Stimulated activated naive CD8-positive, alpha-beta T cell treated with anti-CD3 and anti-CD28 coated beads, Interleukin-15, amount 100 ng/mL, for 72 hours (primary cell): Measurements from ENCODE around the gene ARHGAP31.
A peak's percentile ranks its signal among the peaks of the same experiment; 100 is the strongest.
"Not testable (repeated sequence)": the region's sequence is repeated elsewhere in the genome, so short reads cannot be mapped to it uniquely, and the experiment has no call there.

Experiments used
- ATAC-seq: fragments of 150-1000 bp; cut with Tn5 transposase; 2 replicates; pipeline ENCODE4 v1.10.0; 2021; ENCODE audit warnings: mild to moderate bottlenecking, moderate library complexity
- DNase-seq, 2 donors: peaks; one replicate each; pipeline ENCODE4 v3.0.0; 2021 to 2022
- H3K27ac Mint-ChIP-seq, 2 donors: one replicate each; pipeline ENCODE4 v1.8.0; 2022; ENCODE audit warnings: mild to moderate bottlenecking in 2 of 2, mixed read lengths in 2 of 2, moderate library complexity in 2 of 2
- H3K27me3 Mint-ChIP-seq: one replicate; pipeline ENCODE4 v1.8.0; 2022; ENCODE audit warnings: mixed read lengths
- H3K4me1 Mint-ChIP-seq: one replicate; pipeline ENCODE4 v1.8.0; 2022; ENCODE audit warnings: mild to moderate bottlenecking, mixed read lengths
- H3K4me3 Mint-ChIP-seq, 2 donors: one replicate each; pipeline ENCODE4 v1.8.0; 2022; ENCODE audit warnings: mild to moderate bottlenecking in 2 of 2, mixed read lengths in 2 of 2, moderate library complexity in 1 of 2
- H3K9me3 Mint-ChIP-seq, 2 donors: one replicate each; pipeline ENCODE4 v1.8.0; 2022; ENCODE audit warnings: mixed read lengths in 2 of 2

The ARHGAP31 gene

DNA sequence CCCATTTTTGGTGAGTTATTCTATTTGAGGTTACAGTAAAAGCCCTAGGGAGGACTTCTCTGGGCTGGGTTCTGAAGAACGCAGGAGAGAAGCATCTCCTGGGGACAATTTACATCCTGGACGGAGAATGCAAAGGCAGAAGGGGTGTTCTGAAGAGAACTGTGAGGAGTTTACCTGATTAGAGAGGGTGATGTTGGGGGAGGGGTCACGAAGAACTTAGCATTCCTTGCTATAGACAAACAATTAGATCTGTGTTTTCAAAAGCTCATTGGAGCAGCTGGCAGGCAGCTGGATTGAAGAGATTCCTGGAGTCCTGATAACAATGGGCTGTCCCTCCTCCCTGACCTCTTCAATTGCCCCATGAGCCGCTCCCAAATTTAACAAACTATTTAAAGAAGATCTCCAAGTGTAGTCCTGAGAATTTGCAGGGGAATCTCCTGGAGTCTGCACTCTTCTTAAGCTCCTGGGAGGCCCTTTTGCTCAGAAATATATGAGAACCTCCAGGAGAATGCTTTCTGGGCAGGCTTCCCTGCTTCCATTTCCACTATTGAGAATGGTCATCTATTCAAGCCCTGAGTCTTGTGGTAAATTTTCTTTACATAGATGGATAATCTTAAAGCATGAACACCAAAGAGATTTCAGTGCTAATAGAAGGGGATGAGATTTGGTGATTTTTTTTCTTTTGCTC, 55.3 kb downstream of the ARHGAP31 start:
- DNase-seq (no peak), ATAC-seq (no peak)
- Mint-ChIP-seq H3K27ac (no peak overlapping the region), H3K27me3 (peaks cover 7% of the 10 kb centered on the region), H3K4me1 (peaks cover 38% of the 10 kb centered on the region), H3K4me3 (no peak overlapping the region), H3K9me3 (no peaks in the 10 kb centered on the region)

GRCh38 chr3:119350114-119350513, 55.9 kb downstream of the ARHGAP31 start:
- no peak for ATAC-seq
- H3K4me1 Mint-ChIP-seq: peaks cover 38% of the 10 kb centered on the region
- peaks cover 7% of the 10 kb centered on the region for H3K27me3 Mint-ChIP-seq
- H3K9me3 Mint-ChIP-seq: no peaks in the 10 kb centered on the region
- no peak for DNase-seq
- no peak overlapping the region for H3K4me3 Mint-ChIP-seq
- peak overlapping the region in 1 of 2 donors; percentile 20 for H3K27ac Mint-ChIP-seq

GRCh38 chr3:119351581-119351980, 57.4 kb downstream of the ARHGAP31 start:
- Mint-ChIP-seq H3K27ac (peak overlapping the region in 1 of 2 donors; percentile 34), H3K9me3 (no peaks in the 10 kb centered on the region), H3K4me3 (no peak overlapping the region), H3K4me1 (peaks cover 38% of the 10 kb centered on the region), H3K27me3 (no peaks in the 10 kb centered on the region)
- DNase-seq: no peak
- no peak for ATAC-seq

DNA sequence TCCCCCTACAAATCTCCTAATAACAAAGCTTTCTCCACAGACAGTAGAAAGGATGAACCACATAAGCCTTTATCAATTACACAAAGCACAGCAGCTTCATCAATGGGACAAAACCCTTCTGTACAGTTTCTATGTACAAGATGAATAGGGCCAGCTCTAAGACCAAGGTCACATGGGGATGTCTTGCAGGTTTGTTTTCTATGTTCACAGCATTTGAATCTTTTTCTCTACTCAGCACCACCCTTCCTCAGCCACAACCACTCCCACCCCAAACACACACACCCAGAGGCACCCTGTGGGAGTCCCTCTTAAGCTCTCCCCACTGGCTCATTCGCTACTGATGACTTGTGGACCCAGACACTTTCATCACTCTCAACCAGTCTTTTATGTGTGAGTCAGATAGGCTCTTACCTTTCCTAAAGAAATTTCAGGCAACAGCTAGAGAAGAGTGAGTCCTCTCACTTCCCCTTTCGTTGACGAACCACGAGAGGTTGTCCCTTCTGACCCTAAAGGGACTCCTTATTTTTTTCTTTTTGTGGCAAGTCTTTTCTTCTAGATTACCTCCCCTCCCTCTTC, 57.9 kb downstream of the ARHGAP31 start:
- Mint-ChIP-seq H3K27me3 (peaks cover 5% of the 10 kb centered on the region), H3K27ac (peak overlapping the region; percentile 51 to 86), H3K4me1 (peaks cover 41% of the 10 kb centered on the region), H3K9me3 (no peaks in the 10 kb centered on the region), H3K4me3 (peak overlapping the region; percentile 44 to 55)
- peak; percentile 97 for ATAC-seq
- DNase-seq: peak; percentile 19 to 64

DNA sequence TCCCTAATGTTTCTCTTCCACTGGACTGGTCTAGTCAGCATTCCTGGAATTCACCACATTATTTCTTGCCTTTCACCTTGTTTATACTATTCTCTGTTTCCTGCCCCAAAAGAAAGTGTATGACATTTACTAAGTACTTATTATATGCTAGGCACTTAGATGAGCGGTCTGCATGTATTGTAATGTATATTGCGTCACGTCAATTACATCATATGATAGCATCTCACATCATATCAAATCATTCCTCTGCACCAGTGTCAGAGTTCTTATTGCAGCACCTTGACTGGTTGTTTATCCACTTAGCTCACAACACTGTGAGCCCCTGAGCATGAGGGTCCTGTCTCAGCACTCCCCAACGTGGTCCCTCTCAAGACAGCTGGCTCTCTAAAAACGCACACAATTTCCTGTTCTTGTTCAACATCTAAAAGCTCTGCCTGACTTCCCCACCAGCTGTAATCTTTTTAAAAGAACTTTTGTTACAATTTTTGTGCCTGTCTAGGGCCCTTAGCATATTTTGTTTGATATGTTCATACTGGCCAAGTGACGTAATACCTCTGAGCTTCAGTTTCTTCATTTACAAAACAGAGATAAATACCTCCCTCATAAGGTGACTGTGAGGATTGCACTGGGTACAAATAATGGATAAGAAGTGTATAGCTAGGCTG, 58.8 kb downstream of the ARHGAP31 start:
- Mint-ChIP-seq H3K4me1 (peaks cover 43% of the 10 kb centered on the region), H3K4me3 (peak overlapping the region; percentile 56 to 58), H3K27me3 (peaks cover 7% of the 10 kb centered on the region), H3K27ac (peak overlapping the region; percentile 6 to 86), H3K9me3 (no peaks in the 10 kb centered on the region)
- ATAC-seq (peak; percentile 66), DNase-seq (peak in 1 of 2 donors; percentile 8)

DNA sequence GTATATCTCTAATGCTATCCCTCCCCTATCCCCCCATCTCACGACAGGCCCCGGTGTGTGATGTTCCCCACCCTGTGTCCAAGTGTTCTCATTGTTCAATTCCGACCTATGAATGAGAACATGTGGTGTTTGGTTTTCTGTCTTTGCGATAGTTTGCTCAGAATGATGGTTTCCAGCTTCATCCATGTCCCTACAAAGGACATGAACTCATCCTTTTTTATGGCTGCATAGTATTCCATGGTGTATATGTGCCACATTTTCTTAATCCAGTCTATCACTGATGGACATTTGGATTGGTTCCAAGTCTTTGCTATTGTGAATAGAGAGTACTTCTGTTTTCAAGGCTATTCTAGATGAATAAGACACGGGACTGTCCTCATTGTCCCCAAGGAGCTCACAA, 61.4 kb downstream of the ARHGAP31 start:
- not testable (repeated sequence) for H3K4me3 Mint-ChIP-seq, H3K9me3 Mint-ChIP-seq, H3K27ac Mint-ChIP-seq, ATAC-seq, H3K27me3 Mint-ChIP-seq, DNase-seq
- peaks cover 37% of the 10 kb centered on the region for H3K4me1 Mint-ChIP-seq

GRCh38 chr3:119356646-119357045, 62.5 kb downstream of the ARHGAP31 start:
- ATAC-seq (no peak), DNase-seq (no peak)
- Mint-ChIP-seq H3K4me3 (no peak overlapping the region), H3K27ac (no peak overlapping the region), H3K4me1 (peaks cover 27% of the 10 kb centered on the region), H3K27me3 (peaks cover 7% of the 10 kb centered on the region), H3K9me3 (no peaks in the 10 kb centered on the region)

DNA sequence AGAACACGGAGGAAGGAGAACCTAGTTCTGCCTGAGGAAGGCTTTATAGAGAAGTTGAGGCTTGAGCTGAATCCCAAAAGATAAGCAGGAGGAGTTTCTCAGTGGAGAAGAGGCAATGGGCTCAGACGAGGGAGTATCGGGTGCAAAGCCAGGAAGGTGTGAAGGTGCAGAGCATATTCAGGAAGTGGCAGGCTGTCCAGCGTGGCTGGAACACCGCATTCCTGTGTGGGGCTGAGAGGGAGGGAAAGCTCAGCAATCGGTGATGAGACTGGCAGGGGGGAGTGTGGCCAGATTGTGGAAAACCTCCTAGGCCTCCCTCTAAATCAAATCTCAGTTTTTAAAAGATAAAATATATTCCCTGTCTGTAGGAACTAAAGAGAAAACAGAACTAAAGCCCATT, 63.0 kb downstream of the ARHGAP31 start:
- peak overlapping the region in 1 of 2 donors; percentile 75 for H3K27ac Mint-ChIP-seq

GRCh38 chr3:119359476-119360326, 65.5 kb downstream of the ARHGAP31 start:
- Mint-ChIP-seq H3K27me3 (peaks cover 7% of the 10 kb centered on the region), H3K4me3 (no peak overlapping the region), H3K9me3 (no peaks in the 10 kb centered on the region), H3K27ac (no peak overlapping the region), H3K4me1 (peaks cover 5% of the 10 kb centered on the region)
- ATAC-seq: no peak
- no peak for DNase-seq

More for the DNA sequence above, 63.0 kb downstream of the ARHGAP31 start:
- H3K27me3 Mint-ChIP-seq: peaks cover 7% of the 10 kb centered on the region
- no peak overlapping the region for H3K4me3 Mint-ChIP-seq
- no peak for ATAC-seq
- H3K4me1 Mint-ChIP-seq: peaks cover 22% of the 10 kb centered on the region
- DNase-seq: no peak
- H3K9me3 Mint-ChIP-seq: no peaks in the 10 kb centered on the region

DNA sequence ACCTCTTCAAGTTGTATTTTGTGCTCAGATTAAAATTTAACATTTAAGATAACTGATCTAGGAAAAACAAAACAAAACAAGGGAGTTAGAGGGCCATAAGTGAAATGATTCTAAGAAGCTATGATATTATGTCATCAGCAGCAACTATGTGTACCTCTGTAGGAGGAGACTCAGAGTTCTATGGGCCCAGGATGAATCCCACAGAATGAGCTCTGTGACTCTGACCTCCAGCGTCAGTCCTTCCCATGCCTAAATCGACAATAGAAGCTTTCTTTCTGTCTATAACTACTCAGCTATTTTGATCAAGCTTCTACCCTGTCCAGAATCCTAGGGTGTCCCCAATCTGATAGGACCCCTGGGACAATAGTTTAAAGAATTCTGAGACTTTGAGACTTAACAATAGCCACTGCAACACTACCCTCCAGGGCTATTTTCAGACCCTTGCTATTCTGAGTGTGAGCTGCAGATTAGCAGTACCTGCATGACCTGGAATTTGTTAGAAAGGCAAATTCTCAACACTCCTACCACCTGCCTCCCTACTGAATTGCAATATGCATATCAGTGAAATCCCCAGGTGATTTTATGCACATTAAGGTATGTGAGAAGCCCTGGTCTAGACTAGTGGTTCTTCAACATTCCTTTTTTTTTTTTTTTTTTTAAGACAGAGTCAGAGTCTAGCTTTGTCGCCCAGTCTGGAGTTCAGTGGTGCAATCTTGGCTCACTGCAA, 66.7 kb downstream of the ARHGAP31 start:
- H3K27ac Mint-ChIP-seq: no peak overlapping the region
- DNase-seq (no peak), ATAC-seq (no peak)
- no peaks in the 10 kb centered on the region for H3K9me3 Mint-ChIP-seq
- H3K4me1 Mint-ChIP-seq: peaks cover 5% of the 10 kb centered on the region
- no peak overlapping the region for H3K4me3 Mint-ChIP-seq
- H3K27me3 Mint-ChIP-seq: peaks cover 7% of the 10 kb centered on the region

- DNase-seq (no peak), ATAC-seq (no peak)
- no peak overlapping the region for H3K27ac Mint-ChIP-seq
- H3K27me3 Mint-ChIP-seq: peaks cover 4% of the 10 kb centered on the region
- H3K4me3 Mint-ChIP-seq: no peak overlapping the region
- H3K9me3 Mint-ChIP-seq: no peaks in the 10 kb centered on the region
- H3K4me1 Mint-ChIP-seq: peaks cover 3% of the 10 kb centered on the region
Observed at GRCh38 chr3:119362010-119362409, 67.8 kb downstream of the ARHGAP31 start.

DNA sequence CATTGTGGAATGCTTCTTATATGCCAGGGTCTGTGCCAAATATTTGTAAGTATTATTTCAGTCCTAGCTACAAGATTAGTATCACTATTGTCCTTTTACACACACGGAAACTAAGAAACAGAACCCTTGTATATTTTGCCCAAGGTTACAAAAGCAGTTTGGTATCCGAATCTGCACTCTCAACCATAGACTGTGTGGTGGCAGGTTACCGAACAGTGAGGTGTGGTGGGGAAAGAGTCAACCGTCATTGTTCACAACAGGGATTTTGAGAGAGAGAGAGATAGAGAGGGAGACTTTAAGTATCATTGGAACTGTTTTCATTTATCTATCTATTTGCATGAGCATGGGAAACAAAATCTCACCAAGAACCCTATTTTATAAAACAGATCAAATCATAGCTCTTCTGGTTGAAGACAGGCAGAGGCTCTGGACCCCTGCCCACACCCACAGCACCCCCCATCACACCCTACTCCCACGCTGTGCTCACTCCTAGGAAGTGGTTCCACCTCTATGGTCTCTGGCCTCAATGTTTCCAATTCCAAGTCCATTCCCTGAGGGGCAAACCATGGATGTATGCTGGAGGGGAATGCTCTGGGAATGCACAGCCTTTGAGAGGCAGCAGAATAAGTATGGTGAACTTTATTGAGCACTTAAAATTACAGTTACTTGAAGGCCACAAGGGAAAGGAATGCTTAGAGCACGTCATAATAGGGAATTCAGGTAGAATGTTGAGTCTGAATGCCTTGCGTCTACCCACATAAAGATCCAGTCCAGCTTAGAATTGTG, 69.0 kb downstream of the ARHGAP31 start:
- Mint-ChIP-seq H3K9me3 (no peaks in the 10 kb centered on the region), H3K4me1 (no peaks in the 10 kb centered on the region), H3K27me3 (no peaks in the 10 kb centered on the region), H3K27ac (no peak overlapping the region), H3K4me3 (no peak overlapping the region)
- DNase-seq: no peak
- no peak for ATAC-seq

DNA sequence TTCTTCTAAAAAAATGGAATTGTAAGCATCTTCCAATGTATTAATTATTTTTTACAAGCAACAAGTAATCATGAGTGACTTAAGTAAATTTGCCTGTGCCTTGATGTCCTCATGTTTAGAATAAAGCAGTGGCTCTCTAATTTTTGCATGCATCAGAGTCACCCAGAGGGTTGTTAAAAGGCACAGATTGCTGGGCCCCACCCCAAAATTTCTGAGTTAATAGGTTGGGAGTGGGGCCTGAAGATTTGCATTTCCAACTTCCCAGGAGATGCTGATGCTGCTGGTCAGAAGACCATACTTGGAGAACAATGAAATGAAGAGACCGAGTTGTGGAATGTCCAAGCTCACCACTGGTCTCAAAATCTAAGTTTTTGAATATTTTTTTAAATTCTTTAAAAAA, 70.2 kb downstream of the ARHGAP31 start:
- no peaks in the 10 kb centered on the region for H3K4me1 Mint-ChIP-seq
- H3K9me3 Mint-ChIP-seq: no peaks in the 10 kb centered on the region
- H3K4me3 Mint-ChIP-seq: no peak overlapping the region
- no peak for DNase-seq
- no peaks in the 10 kb centered on the region for H3K27me3 Mint-ChIP-seq
- no peak overlapping the region for H3K27ac Mint-ChIP-seq
- ATAC-seq: no peak

DNA sequence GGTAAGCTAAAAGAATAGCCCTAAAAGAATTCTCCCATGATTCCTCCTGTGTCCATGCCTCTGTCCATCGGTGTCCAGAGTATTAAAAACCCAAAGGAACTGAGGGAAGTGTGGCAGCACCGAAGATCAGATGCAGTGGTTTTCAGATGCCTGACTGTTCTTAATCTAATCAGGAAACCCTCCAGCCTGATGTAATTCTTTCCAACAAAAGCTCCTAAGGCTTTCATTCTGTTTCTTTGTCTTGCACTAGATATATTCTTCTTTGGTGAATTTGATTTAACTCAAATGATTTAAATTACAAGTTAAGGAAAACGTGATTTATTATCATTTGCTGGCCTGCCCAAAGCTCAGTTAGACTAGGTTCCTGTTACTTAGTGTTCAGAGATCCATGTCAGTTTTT, 71.2 kb downstream of the ARHGAP31 start:
- no peaks in the 10 kb centered on the region for H3K27me3 Mint-ChIP-seq
- no peak for ATAC-seq
- H3K27ac Mint-ChIP-seq: no peak overlapping the region
- no peak for DNase-seq
- H3K4me3 Mint-ChIP-seq: no peak overlapping the region
- no peaks in the 10 kb centered on the region for H3K4me1 Mint-ChIP-seq
- H3K9me3 Mint-ChIP-seq: no peaks in the 10 kb centered on the region
